Measurements from ENCODE around the gene TNFAIP1.
A peak's percentile ranks its signal among the peaks of the same experiment; 100 is the strongest.

The TNFAIP1 gene

DNA sequence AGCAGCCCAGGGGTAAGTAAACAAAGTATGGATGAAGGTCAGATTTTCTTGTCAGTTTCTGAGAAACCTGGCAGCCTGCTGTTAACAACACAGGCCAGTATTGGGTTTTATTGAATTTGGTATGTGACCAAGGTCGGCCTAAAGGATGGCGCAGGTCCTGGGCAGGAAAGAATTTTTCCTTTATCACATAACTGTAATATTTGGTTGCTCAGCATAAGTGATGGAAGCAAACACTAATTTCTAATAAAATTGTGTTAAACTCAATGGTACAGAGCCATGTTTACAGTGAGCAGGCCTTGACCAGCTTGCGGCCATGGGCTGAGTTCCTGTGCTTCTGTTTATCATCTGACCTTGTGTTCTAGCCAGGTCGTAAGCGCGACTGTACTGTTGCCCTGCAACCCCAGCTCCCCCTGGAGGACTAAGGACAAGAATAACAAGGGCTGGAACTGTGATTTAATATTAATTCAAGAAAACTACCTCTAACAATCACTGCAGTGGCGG is 11.2 kb downstream of the TNFAIP1 start:
- DNase-seq: no peak

GRCh38 chr17:28347261-28347891 is 11.8 kb downstream of the TNFAIP1 start:
- no peak for DNase-seq

DNA sequence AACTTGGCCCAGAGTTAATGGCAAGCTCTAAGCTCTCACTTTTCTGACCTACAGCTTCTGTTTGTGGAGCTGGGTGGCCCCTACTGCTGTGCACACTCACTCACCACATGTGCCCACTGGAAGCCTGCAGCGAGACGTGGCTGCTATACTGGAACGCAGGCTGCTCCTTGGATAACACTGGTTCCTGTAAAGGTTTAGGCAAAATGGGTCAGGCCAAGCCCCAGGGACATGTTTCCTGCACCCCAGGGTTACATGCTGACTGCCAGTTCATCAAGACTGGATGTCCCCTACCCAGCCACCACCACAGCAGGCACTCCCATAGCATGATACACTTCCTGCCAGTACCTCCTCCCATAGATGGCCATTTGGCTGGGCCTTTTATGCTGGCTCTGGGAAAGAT is 13.4 kb downstream of the TNFAIP1 start:
- no peak for DNase-seq

- DNase-seq: no peak
These were observed 14.7 kb downstream of the TNFAIP1 start for GRCh38 chr17:28350271-28350670.

DNA sequence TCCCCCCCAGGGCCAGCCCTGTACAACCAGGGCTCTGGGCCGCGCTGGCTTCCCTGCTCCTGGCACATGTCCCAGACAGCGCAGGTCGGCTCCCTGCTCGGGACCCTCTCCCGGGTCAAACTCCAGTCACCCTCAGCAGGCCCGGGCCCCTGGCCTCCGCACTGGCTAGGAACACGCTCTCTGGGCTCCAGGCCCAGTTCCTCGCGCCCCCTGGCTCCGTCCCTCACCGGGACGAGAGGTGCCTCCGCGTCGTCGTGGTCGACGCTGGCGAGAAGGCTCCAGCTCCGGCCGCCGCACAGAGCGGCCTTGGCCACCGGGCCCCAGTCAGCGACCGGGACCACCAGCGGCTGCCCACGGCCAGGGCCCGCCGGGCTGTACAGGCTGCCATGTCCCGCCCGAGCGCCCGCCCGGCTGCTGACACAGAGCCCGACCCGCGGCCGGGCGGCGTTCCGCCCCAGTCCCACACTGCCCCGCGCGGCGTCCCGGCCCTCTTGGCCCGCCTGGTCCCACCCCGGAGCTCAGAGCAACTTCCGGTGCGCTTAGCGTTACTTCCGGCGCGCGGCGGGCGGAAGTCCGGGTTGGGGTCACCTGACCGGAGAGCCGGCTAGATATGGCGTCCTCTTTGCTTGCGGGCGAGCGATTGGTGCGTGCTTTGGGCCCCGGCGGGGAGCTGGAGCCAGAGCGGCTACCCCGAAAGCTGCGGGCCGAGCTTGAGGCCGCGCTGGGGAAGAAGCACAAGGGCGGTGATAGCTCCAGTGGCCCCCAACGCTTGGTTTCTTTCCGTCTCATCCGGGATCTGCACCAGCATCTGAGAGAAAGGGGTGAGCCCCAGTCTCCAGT is 21.7 kb downstream of the TNFAIP1 start, which contains the start of gene POLDIP2:
TSS of gene POLDIP2 (minus strand) at position 467 of the 840 bp plus-strand sequence. CDS start at position 388, 79 bp downstream.
- peak; percentile 72 for DNase-seq

DNA sequence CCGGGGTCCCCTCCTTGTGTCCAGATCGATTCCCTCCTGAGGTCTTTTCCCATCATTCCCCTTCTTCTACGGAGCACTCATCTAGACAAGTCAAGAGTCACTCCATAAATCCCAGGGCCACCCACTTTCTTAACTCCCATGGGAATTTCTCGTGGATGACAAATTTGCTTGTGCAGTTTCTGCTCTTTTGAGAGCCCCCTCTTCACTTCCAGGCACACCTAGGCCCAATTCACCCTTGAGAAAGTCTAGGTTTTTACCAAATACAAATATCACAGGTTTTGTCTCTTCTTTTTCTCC is 22.3 kb downstream of the TNFAIP1 start:
- no peak for DNase-seq

- no peak for DNase-seq
These were observed 27.6 kb downstream of the TNFAIP1 start for GRCh38 chr17:28363186-28363585.

DNA sequence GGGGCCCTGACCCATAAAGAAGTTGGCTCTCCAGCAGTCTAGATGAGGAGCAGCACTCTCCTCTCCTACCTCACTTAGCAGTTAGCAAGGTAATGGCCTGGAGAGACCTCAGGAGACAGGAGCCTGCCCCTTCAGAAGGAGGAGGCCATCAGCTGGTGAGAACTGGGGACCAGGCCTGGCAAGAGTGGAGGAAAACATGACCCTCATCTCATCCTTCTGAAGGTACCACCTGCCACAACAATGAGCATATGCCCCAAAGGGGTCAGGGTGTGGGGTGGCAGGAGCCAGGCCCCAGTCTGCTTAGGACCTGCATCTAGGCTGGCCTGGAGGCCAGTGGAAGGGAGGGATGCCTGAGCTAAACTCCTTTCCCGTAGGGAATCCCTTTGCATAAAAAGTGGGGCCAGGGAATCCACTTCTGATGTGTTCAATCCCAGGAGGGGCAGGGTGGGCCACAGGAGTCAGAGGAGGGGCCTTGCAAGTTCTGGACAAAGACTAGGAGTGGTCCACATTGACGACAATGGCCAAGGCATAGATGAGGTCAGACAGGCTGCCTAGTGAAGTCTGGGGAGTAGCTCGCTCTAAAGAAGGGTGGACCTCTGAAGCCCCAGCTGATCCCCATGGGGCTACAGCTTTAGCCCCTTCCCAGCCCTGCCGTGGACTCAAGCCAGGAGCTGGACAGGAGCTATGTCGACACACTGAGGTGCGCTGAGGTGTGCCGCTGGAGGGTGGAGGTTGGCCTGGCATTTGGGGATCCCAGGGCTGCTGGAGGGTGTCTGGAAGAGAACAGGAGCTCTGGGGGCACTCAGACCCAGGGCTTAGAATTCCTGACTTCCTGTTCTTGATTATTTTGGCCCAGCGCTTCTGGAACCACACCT is 28.5 kb downstream of the TNFAIP1 start:
- no peak for DNase-seq

- DNase-seq: no peak
These were observed 29.3 kb downstream of the TNFAIP1 start, which contains the start of gene SEBOX for GRCh38 chr17:28364665-28365363. TSS of gene SEBOX (minus strand) at chr17:28365199. CDS start at chr17:28365151, 48 bp downstream.

DNA sequence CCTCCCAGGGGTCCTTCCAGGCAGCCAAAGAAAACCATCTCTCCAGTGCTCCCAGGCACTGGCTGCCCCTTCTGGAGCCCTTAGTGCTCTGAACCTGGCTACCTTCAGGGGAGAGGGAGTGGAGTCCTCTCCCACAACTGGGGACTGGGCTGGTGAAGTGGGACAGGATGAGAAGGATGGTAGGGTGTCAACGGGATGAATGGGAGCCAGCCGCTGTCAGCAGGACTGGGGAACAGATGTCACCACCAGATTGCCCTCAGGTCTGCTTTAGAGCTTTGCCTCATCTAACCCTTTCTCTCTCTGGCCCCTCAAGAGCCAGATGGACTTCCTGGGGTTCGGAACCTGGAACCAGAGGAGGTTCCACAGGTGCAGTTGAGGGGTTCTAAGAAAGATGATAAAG is 29.9 kb downstream of the TNFAIP1 start:
- no peak for DNase-seq

DNA sequence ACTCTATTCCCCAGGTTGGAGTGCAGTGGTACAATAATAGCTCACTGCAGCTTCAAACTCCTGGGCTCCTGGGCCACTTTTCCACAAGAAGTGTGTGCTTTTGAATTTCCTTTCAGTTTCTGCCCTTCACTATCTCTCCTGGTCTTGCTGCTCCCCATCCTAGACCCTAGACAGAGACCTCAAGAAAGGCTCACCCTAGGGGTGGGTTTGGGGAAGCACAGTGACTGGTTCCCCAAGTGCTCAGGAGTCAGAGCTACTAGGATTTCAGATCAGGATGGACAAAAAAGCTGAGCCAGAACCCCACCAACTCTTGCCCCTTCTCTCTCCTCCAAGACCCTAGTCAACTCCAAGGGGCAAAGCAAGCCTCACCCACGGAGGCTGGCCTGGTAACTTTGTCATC is 31.0 kb downstream of the TNFAIP1 start:
- no peak for DNase-seq

DNA sequence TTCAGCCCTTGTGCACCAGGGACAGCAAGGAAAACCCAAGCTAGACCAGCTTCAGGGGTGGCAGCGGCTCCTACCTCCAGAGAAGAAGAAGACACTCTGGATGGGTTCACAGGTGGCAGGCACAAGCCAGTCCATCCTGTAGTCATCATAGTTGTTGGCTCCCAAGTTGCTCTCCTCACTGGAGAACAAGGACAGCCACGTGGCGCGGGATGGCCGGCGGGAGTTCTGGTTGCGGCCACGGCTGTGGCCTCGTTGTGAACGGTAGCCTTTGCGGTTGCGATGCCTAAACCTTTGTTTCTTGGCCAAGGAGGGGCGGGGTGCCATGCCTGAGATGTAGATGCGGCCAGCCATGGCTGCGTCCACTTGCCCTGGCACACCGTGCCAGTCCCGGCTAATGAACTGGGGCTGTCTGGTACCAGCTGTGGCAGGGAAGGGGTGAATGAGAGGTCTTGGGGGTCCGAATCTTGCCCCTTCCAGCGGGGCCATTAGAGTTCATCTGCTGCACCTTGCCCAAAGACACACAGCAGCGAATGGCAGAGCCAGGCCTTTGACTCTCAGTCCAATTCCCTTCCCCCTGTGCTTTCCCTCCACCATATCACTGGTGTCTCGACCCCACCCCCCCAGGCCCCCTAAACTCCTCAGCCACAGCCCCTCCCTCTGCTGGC is 32.2 kb downstream of the TNFAIP1 start:
- no peak for DNase-seq

DNA sequence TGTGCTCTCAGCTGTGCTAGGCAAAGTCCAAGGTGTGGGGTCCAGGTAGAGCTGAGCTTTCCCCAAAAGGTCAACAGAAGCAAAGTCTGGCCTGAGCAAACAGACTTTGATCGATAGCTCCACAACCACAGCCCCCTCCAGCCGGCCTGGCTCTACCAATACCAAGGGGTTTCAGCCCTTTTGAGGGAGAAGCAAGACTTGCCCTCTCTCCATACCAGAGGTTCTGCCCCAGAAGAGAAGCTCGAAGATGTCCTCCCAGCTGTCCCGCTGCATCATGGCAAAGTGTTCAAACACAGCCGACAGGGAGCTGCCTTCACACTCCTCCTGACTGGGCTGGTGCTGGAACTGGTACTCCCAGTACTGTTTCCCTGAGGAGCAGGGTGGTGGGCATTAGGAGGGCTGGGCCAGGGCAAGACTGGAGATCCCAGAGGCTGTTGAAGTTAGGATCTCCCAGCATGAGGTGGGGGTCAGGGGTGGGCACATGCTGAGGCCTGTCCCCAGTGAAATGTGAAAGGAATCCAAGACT is 32.8 kb downstream of the TNFAIP1 start:
- no peak for DNase-seq

GRCh38 chr17:28368915-28369683 is 33.5 kb downstream of the TNFAIP1 start:
- no peak for DNase-seq

- no peak for DNase-seq
These were observed 34.1 kb downstream of the TNFAIP1 start for GRCh38 chr17:28369684-28370034.

- no peak for DNase-seq
These were observed 34.6 kb downstream of the TNFAIP1 start, which contains the start of gene VTN for GRCh38 chr17:28370035-28370743. TSS of gene VTN (minus strand) at chr17:28370307. CDS start at chr17:28370203, 104 bp downstream.

DNA sequence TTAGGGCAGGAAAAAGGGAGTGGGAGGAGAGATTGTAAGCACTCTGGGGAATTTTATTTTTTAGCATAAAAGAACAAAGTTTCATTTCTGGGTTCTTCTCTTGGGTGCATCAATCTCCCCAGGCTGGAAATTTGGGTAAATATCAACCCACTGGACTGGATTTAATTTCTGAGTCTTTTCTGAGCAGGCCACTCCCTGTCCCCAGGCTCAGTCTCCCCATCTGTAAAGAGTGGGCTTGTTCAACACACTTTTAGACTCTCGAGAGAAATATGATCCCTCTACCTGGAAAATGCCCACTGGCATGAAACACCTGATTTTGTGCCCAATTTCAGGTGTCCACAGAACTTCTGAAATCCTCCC is 35.2 kb downstream of the TNFAIP1 start:
- no peak for DNase-seq

DNA sequence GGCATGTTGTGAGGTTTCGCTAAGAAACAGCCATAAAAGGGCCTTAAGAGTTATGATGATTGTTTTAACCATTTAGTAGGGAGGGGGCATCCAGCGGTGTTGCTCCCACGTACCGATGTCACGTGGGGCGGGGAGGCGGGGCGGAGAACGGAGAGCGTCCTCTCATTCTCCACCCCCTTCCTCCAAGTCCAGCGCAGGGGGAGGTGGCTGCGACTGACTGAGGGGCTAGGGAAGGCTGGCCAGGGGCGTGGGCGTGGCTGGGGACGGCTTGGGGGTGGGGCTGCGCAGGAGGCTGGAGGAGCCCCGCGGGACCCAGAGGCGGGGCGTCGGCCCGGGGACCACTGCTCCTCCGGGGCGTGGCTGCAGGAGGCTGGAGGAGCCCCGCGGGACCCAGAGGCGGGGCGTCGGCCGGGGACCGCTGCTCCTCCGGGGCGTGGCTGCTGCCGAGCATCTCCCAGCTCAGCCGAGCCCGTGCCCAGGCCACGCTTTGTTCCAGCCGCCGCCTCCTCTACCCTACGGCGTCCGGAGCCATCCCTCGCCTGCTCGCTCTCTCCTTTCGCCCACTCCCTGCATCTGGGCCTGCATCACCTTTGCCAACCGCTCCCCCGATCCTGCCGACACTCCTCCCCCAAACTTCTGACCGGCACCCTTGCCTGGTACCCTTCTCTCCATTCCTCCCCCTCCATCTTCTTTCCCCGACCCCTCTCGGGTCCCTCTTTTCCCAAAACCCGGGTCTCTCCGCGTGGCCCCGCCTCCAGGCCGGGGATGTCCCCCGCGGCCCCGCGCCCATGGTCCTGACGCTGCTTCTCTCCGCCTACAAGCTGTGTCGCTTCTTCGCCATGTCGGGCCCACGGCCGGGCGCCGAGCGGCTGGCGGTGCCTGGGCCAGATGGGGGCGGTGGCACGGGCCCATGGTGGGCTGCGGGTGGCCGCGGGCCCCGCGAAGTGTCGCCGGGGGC is 36.0 kb downstream of the TNFAIP1 start, which contains the start of gene SARM1:
TSS of gene SARM1 (plus strand) at position 450 of the 958 bp plus-strand sequence. CDS start at position 789, 339 bp downstream.
- no peak for DNase-seq

Data from SIG-M5 (cell line).